GM12874 (cell line): ENCODE measurements around the gene EGFLAM.

Experiments used
- TF ChIP-seq, protein P1 (sequence below): IDR thresholded peaks from 2 replicates; pipeline ENCODE4 v1.5.1; 2011; ENCODE audit warnings: low read depth, mild to moderate bottlenecking, control low read depth, low read length, moderate library complexity; ENCODE audit not compliant: insufficient read depth

Gene EGFLAM

DNA sequence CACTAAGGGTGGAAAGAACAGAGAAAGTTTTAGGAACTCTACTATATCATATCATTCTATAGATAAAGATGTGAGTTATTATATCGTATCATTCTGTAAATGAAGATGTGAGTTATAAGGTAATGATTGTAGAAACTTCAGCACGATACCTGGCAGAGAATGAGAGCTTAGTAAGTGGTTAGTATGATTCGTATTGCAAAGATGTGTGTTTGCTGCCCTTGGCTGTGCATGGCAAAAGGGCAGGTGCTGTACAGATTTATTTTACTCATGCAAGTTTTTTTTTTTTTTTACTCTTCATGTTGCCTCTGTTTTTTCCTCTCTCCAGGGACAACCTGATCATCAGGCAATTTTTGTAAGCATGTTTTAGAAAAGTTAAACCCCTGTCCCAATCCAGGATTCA lies 83.3 kb downstream of the EGFLAM start:
- TF ChIP-seq, protein P1, sequence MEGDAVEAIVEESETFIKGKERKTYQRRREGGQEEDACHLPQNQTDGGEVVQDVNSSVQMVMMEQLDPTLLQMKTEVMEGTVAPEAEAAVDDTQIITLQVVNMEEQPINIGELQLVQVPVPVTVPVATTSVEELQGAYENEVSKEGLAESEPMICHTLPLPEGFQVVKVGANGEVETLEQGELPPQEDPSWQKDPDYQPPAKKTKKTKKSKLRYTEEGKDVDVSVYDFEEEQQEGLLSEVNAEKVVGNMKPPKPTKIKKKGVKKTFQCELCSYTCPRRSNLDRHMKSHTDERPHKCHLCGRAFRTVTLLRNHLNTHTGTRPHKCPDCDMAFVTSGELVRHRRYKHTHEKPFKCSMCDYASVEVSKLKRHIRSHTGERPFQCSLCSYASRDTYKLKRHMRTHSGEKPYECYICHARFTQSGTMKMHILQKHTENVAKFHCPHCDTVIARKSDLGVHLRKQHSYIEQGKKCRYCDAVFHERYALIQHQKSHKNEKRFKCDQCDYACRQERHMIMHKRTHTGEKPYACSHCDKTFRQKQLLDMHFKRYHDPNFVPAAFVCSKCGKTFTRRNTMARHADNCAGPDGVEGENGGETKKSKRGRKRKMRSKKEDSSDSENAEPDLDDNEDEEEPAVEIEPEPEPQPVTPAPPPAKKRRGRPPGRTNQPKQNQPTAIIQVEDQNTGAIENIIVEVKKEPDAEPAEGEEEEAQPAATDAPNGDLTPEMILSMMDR, result no peak

- TF ChIP-seq, protein P1, result no peak
These were observed 83.9 kb downstream of the EGFLAM start for GRCh38 chr5:38342261-38342660.

DNA sequence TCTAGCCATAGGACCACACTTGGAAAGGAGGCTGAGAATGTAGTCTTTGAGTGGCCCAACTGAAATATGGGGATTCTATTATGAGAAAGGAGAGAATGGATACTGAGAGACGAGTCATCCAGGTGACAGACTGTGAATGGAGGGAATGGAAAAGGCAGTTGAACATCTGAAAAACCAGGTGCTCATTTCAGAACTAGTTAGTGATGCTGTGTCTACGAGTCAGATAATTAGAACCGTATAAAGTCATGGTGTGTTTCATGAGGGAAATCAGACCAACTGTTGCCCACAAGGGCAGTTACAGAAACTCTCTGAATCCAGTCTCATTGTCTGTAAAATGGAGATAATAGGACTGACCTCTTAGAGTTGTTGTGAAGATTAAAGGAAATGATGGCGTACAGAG lies 86.5 kb downstream of the EGFLAM start:
- TF ChIP-seq, protein P1, result no peak

- TF ChIP-seq, protein P1, result no peak
These were observed 88.2 kb downstream of the EGFLAM start for GRCh38 chr5:38346593-38346992.

DNA sequence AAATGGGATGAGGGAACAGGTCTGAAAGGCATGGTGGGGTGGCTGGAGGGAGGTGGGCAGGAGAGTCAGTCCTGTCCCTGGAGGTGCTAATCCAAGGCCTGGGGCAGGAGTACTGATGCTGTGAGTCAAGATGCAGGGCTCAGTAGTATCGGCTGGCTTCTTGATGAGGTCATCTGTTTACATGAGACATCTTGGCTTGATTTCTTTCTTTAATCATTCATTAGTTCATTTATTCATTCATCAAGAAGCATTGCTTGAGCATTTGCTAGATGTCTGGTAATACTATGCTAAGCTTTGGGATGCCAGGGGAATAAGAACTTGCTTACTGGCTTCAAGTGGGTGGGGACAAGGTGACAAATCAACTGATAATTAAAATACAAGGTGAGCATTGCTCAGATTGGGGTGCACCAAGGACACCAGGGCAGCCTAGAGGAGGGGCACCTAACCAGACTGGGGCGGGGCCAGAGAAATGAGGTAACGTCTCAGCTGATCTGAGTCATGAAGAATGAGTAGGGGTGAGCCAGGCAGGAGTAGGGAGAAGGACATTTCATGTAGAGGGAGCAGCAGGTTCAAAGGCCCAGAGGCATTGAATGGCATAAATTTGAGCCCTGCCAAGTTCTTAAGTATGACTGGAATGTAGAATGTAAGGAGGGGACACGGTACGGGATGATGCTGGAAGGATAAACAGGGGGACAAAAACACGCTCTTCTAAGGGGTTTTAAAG lies 88.8 kb downstream of the EGFLAM start:
- TF ChIP-seq, protein P1, result no peak

DNA sequence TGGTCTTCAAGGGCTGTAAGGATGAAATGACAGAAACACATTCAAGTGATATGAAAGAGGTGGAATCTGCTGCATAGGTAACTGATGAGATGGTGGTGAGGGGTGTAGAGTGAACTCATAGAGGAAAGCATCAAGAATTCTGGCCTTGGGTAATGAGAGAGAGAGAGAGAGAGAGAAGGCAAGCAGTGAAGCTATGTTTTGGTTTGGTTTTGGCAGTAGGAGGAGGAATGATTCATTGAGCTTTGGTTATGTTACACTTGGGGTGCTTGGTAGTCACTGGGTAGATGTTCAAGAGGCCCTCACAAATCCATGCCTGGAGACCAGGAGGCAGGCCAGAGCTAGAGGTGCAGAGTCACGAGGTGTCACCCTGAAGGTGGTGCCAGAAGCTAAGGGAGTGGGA lies 89.5 kb downstream of the EGFLAM start:
- TF ChIP-seq, protein P1, result no peak

GRCh38 chr5:38360323-38361061 lies 102.1 kb downstream of the EGFLAM start:
- TF ChIP-seq, protein P1, result no peak
